Lung (tissue), 12 donors: ENCODE measurements around the gene TF. TPM values are rescaled to one million over a fixed set of nuclear protein-coding genes. Genes with fewer than 3 reads are reported as not detected.

Experiments
- ATAC-seq: fragments of 200-7000 bp; cut with Tn5 transposase; one replicate; pipeline ENCODE4 v1.9.1; 2020; ENCODE audit warnings: moderate number of reproducible peaks; ENCODE audit not compliant: insufficient read depth, low FRiP score
- DNase-seq, 3 donors: peaks; one replicate each; pipeline ENCODE4 v3.0.0-alpha.2; 2013 to 2017
- H3K27ac ChIP-seq, 2 donors: one replicate each; pipeline ENCODE4 v1.5.1; 2013; ENCODE audit warnings: mild to moderate bottlenecking in 2 of 2, moderate library complexity in 2 of 2, control low read depth in 1 of 2, inconsistent platforms in 1 of 2, low read depth in 1 of 2, low read length in 1 of 2
- H3K27me3 ChIP-seq, 3 donors: one replicate each; pipeline ENCODE4 v1.5.1; 2013; ENCODE audit warnings: low read length in 2 of 3; ENCODE audit not compliant: control insufficient read depth in 3 of 3, insufficient read depth in 3 of 3
- H3K36me3 ChIP-seq, 4 donors: one replicate each; pipeline ENCODE4 v1.5.1; 2013; ENCODE audit warnings: low read length in 4 of 4, mild to moderate bottlenecking in 1 of 4, moderate library complexity in 1 of 4; ENCODE audit not compliant: control insufficient read depth in 4 of 4, insufficient read depth in 4 of 4
- H3K4me1 ChIP-seq, 5 donors: one replicate each; pipeline ENCODE4 v1.5.1; 2013; ENCODE audit warnings: low read length in 5 of 5, mild to moderate bottlenecking in 2 of 5, moderate library complexity in 1 of 5; ENCODE audit not compliant: control insufficient read depth in 5 of 5, insufficient read depth in 5 of 5
- H3K4me3 ChIP-seq: one replicate; pipeline ENCODE4 v1.5.1; 2013; ENCODE audit warnings: mild to moderate bottlenecking, control low read depth, moderate library complexity
- H3K9ac ChIP-seq, 2 donors: one replicate each; pipeline ENCODE4 v1.5.1; 2013; ENCODE audit warnings: low read length in 2 of 2, control low read depth in 1 of 2; ENCODE audit not compliant: insufficient read depth in 1 of 2
- H3K9me3 ChIP-seq, 4 donors: one replicate each; pipeline ENCODE4 v1.5.1; 2013; ENCODE audit warnings: low read length in 3 of 4, mild to moderate bottlenecking in 1 of 4, moderate library complexity in 1 of 4; ENCODE audit not compliant: control insufficient read depth in 4 of 4, insufficient read depth in 3 of 4
- CTCF ChIP-seq: IDR thresholded peaks from 2 replicates; pipeline ENCODE4 v1.5.1; 2012; ENCODE audit warnings: mild to moderate bottlenecking; ENCODE audit errors: control extremely low read depth, extremely low read depth
- WGBS, 2 donors: extraction: QIAGEN DNeasy Blood & Tissue Kit; methylation state at CpG; one replicate each; pipeline ENCODE4 v1.1.7; 2013; 5-methylcytosine and 5-hydroxymethylcytosine counted together
- polyA plus RNA-seq, 2 donors: library from polyadenylated mRNA; stranded (reverse); fragments of 200-250 nt; gene quantifications; one replicate each; pipeline ENCODE4 v1.2.1, GENCODE V29; 2013
- total RNA-seq, 2 donors: library from RNA; depleted of rRNA in 1 of 2; stranded (reverse); fragments of >200 nt in 1 of 2; gene quantifications; one replicate each; pipeline ENCODE4 v1.2.1, GENCODE V29; 2014 to 2021
- donor health status: control.
- donor health status: control.
- donor health status: Bipolar disorder and iron deficiency.
- donor health status: healthy.
- donor health status: DM: yes; HTN: yes; CAD: no.

TF gene
- total and polyA plus RNA-seq, 4 donors, result 0.59 to 36.1 (median 15.7) TPM

GRCh38 chr3:133754973-133755828, 9.0 kb downstream of the TF start:
- 88 to 91% methylated on average over 10 of the region's 10 CpGs for WGBS, 2 donors
- Histone ChIP-seq H3K27ac (no peak overlapping the region), H3K4me1 (no peaks in the 10 kb centered on the region), H3K9ac (no peak overlapping the region), H3K27me3 (no peaks in the 10 kb centered on the region), H3K9me3 (no peaks in the 10 kb centered on the region), H3K36me3 (no peaks in the 10 kb centered on the region), H3K4me3 (no peak overlapping the region)
- TF ChIP-seq CTCF, result no peak
- DNase-seq, result no peak
- no peak for ATAC-seq

- WGBS, 2 donors, result 84 to 88% methylated on average over 20 of the region's 20 CpGs
- DNase-seq (no peak), ATAC-seq (no peak)
- H3K4me3 ChIP-seq, result no peak overlapping the region
- TF ChIP-seq CTCF, result no peak
- H3K27me3 ChIP-seq, result no peaks in the 10 kb centered on the region
- H3K9me3 ChIP-seq, result no peaks in the 10 kb centered on the region
- H3K36me3 ChIP-seq, result no peaks in the 10 kb centered on the region
- H3K4me1 ChIP-seq, result no peaks in the 10 kb centered on the region
- no peak overlapping the region for H3K27ac ChIP-seq
- no peak overlapping the region for H3K9ac ChIP-seq
Measured at GRCh38 chr3:133756716-133757694, 10.8 kb downstream of the TF start.

- Histone ChIP-seq H3K27ac (no peak overlapping the region), H3K36me3 (no peaks in the 10 kb centered on the region), H3K4me1 (no peaks in the 10 kb centered on the region), H3K9me3 (no peaks in the 10 kb centered on the region), H3K9ac (no peak overlapping the region), H3K27me3 (no peaks in the 10 kb centered on the region), H3K4me3 (no peak overlapping the region)
- TF ChIP-seq CTCF, result no peak
- no peak for ATAC-seq
- no peak for DNase-seq
- 73 to 85% methylated on average over 6 of the region's 6 CpGs for WGBS, 2 donors
Measured at GRCh38 chr3:133757701-133758567, 11.7 kb downstream of the TF start.
